Measurements from ENCODE around the gene DLGAP1. TPM values are rescaled to one million over a fixed set of nuclear protein-coding genes. Genes with fewer than 3 reads are reported as not detected.

The DLGAP1 gene
- total and polyA plus RNA-seq, 10 of the 15 experiments (the other 5 are each of a cell fraction or from before 2014, with no cell fraction given), result 0.23 to 27.6 (median 1.9) TPM

GRCh38 chr18:3716116-3716660 lies 738.9 kb downstream of the DLGAP1 start:
- RAD21 ChIA-PET (ENCODE audit: unreplicated experiment), result interaction anchor here (0.6 to 2.2 kb wide), 5 partner anchors 8 to 131 kb away, joined by 3 to 10 read pairs (median 4); no protein-coding TSS in a partner anchor
- POLR2A ChIA-PET, result interaction anchor here (1.1 to 1.3 kb wide), 2 partner anchors 24 to 36 kb away, joined by 3 to 4 read pairs; no protein-coding TSS in a partner anchor
- Histone ChIP-seq H3K9ac (ENCODE audit: control insufficient read depth, insufficient read depth, low read length) (no peak overlapping the region), H2AFZ (ENCODE audit: control insufficient read depth, low read depth, low read length) (no peak overlapping the region), H3K4me3 (no peak overlapping the region), H3K27me3 (replicated peaks in 1 of 2; ENCODE audit: control insufficient read depth in 2 of 2, insufficient read depth in 2 of 2, low read length in 1 of 2) (no peaks in the 10 kb centered on the region), H3K79me2 (ENCODE audit: control insufficient read depth, insufficient read depth, low read length) (no peaks in the 10 kb centered on the region), H4K20me1 (ENCODE audit: control insufficient read depth, insufficient read depth) (no peaks in the 10 kb centered on the region), H3K36me3 (ENCODE audit: control insufficient read depth in 2 of 2, insufficient read depth in 2 of 2, low read length in 1 of 2) (no peaks in the 10 kb centered on the region), H3K4me2 (ENCODE audit: control insufficient read depth, insufficient read depth) (no peak overlapping the region), H3K4me1 (ENCODE audit: control insufficient read depth, insufficient read depth, low read length) (no peaks in the 10 kb centered on the region), H3K9me3 (replicated peaks; ENCODE audit: control insufficient read depth, insufficient read depth, low read length) (no peaks in the 10 kb centered on the region), H3K27ac (ENCODE audit: control insufficient read depth, insufficient read depth) (no peak overlapping the region)
- FAIRE-seq, result no peak
- 0% methylated on average over 1 of the region's 1 CpG for WGBS (ENCODE audit: insufficient coverage, insufficient replicate concordance, low lambda C conversion rate, missing lambda C conversion rate)
- CTCF ChIA-PET, result interaction anchor here (2.0 to 2.3 kb wide), 3 partner anchors 8 to 55 kb away, joined by 5 to 18 read pairs (median 11); no protein-coding TSS in a partner anchor
- SMC1A ChIA-PET (ENCODE audit: uncharacterized antibody, unreplicated experiment), result interaction anchor here (1.3 to 2.2 kb wide), 3 partner anchors 12 to 24 kb away, joined by 3 to 5 read pairs (median 4); no protein-coding TSS in a partner anchor
- in situ Hi-C loops (cut with MboI) (no loop called here), intact Hi-C loops (cut with micrococcal nuclease; ENCODE audit: unreplicated experiment) (loop anchor here (10.0 kb wide), 1 partner anchor 59 kb away; no protein-coding TSS in a partner anchor)
- TF ChIP-seq RB1 (IDR thresholded peaks at IDR 0.05; ENCODE audit: borderline replicate concordance) (no peak), SREBF2 (IDR thresholded peaks at IDR 0.05; ENCODE audit: low read length) (no peak), MXI1 (IDR thresholded peaks at IDR 0.05; ENCODE audit: low read depth, low read length) (no peak), ASH2L (IDR thresholded peaks at IDR 0.05; ENCODE audit: borderline replicate concordance, low read depth) (no peak)
- DNase-seq (ENCODE audit: low read depth, low spot score), result no peak
- no TSS peak for BruUV-seq (replicated peaks)
- no peak for ATAC-seq
